Bronchial epithelial cell (primary cell): ENCODE data around the gene CHST11. TPM values are rescaled to one million over a fixed set of nuclear protein-coding genes. Genes with fewer than 3 reads are reported as not detected.

Source experiments
- DNase-seq: peaks from one replicate; pipeline ENCODE4 v3.0.0-alpha.2; 2010; ENCODE audit warnings: low read depth
- FAIRE-seq: peaks from 2 replicates; lab custom pipeline; 2011; peaks lifted over from hg19 to GRCh38; lab: Jason Lieb, UNC
- H3K27me3 ChIP-seq: 2 replicates; pipeline ENCODE4 v1.5.1; 2011; ENCODE audit warnings: low read length; ENCODE audit not compliant: control insufficient read depth, insufficient read depth
- H3K36me3 ChIP-seq: 2 replicates; pipeline ENCODE4 v1.5.1; 2011; ENCODE audit warnings: low read length; ENCODE audit not compliant: control insufficient read depth, insufficient read depth
- H3K4me3 ChIP-seq: 2 replicates; pipeline ENCODE4 v1.5.1; 2011; ENCODE audit warnings: mild to moderate bottlenecking, low read depth, low read length, control low read depth
- CTCF ChIP-seq: IDR thresholded peaks from 2 replicates; pipeline ENCODE4 v1.5.1; 2011; ENCODE audit warnings: mild to moderate bottlenecking, moderate library complexity, low read length, control low read depth, inconsistent platforms; ENCODE audit not compliant: insufficient read depth, severe bottlenecking
- total RNA-seq: library from RNA; depleted of rRNA; stranded (reverse); fragments of >200 nt; gene quantifications from 2 replicates; pipeline ENCODE4 v1.2.1, GENCODE V29; 2014

The CHST11 gene
- total RNA-seq, 1 donor from 2014 or later = 7.9 TPM

- DNase-seq (no peak), FAIRE-seq (no peak)
- Histone ChIP-seq H3K36me3 (no peaks in the 10 kb centered on the region), H3K4me3 (no peak overlapping the region), H3K27me3 (no peaks in the 10 kb centered on the region)
- TF ChIP-seq CTCF = no peak
Measured at GRCh38 chr12:104637604-104638003, 180.9 kb downstream of the CHST11 start.

DNA sequence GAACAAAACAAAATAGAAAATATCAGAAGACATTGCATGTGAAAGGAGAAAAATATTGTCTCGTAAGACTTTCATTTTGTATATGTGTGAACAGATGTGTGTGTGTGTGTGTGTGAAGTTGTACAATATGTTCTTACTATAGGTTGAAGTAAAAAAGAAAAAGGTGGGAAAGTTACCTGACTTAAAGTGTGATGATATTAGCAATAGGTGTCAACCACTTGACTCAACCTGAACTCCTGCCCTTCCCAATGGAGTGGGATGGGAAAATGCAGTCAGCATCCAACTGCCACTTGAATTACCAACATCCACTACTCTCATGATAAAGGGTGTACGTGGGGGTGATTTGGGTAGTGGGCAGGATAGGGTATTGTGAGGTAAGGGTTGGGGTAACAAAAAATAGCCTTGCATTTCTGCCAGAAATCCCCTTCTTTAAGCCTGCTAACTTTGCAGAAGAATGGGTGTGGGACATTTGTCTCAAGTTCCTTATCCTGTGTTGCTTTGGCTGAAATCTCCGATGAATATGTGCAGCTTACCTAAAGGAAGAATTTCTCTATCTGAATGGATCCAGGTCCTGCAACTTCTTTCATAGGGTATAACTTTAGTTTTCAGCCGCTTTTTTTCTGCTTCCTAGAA is 181.6 kb downstream of the CHST11 start:
- FAIRE-seq = no peak
- DNase-seq = no peak
- no peak overlapping the region for H3K4me3 ChIP-seq
- no peaks in the 10 kb centered on the region for H3K36me3 ChIP-seq
- no peak for TF ChIP-seq CTCF
- no peaks in the 10 kb centered on the region for H3K27me3 ChIP-seq

DNA sequence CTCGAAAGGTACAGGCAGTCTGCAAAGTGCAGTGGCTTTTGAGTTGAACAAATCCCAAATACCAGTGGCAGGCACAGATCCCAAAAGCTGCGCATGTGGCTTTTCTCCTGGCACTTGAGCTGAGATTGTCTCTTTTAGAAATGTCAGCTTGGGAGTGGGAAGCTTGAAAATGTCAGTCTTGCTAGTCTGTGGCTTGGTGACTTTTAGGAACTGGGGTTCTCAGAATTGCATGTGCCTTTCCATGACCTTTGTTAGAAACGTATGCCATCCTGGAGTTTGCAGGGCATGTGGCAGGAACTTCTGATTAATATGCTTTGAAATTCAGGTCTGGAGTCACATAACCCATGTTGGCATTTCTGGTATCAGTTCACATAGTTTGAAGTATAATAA is 182.1 kb downstream of the CHST11 start:
- Histone ChIP-seq H3K27me3 (no peaks in the 10 kb centered on the region), H3K36me3 (no peaks in the 10 kb centered on the region), H3K4me3 (no peak overlapping the region)
- FAIRE-seq (no peak), DNase-seq (no peak)
- TF ChIP-seq CTCF = no peak

DNA sequence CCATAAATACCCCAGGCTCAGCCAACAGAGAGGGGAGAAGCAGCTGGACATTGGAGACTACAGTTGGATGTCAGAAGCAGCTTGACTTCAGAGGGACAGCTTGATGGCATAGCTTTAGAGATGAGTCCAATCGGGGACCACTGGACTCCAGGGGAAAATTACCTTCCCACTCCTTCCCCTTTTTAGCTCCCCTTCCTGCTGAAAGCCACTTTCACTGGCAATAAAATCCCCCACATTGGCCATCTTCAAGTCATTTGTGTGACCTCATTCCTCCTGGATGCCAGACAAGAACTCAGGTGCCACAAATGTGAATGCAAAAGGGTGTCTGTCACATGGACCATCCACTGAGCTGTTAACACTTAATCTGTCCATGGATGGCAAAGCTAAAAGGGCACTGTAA is 184.2 kb downstream of the CHST11 start:
- Histone ChIP-seq H3K4me3 (no peak overlapping the region), H3K36me3 (no peaks in the 10 kb centered on the region), H3K27me3 (no peaks in the 10 kb centered on the region)
- TF ChIP-seq CTCF = no peak
- FAIRE-seq (peak; percentile 43), DNase-seq (no peak)

DNA sequence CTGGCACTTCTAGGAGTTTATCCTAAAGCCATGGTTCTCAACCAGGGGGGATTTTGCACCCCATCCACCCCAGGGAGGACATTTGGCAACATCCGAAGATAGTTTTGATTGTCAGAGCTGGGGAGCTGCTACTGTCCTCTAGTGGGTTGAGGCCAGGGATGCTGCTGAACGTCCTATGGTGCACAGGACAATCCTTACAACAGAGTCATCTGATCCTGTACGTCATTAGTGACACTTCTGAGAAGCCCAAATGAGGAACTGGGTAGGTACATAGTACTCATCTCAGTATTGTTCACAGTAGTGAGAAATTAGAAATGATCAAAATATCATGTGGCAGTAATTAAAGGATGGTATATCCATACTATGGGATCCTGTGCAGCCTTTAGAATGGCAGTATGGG is 185.1 kb downstream of the CHST11 start:
- H3K4me3 ChIP-seq = no peak overlapping the region
- H3K36me3 ChIP-seq = peaks cover 1% of the 10 kb centered on the region
- DNase-seq (no peak), FAIRE-seq (no peak)
- H3K27me3 ChIP-seq = no peaks in the 10 kb centered on the region
- no peak for TF ChIP-seq CTCF

DNA sequence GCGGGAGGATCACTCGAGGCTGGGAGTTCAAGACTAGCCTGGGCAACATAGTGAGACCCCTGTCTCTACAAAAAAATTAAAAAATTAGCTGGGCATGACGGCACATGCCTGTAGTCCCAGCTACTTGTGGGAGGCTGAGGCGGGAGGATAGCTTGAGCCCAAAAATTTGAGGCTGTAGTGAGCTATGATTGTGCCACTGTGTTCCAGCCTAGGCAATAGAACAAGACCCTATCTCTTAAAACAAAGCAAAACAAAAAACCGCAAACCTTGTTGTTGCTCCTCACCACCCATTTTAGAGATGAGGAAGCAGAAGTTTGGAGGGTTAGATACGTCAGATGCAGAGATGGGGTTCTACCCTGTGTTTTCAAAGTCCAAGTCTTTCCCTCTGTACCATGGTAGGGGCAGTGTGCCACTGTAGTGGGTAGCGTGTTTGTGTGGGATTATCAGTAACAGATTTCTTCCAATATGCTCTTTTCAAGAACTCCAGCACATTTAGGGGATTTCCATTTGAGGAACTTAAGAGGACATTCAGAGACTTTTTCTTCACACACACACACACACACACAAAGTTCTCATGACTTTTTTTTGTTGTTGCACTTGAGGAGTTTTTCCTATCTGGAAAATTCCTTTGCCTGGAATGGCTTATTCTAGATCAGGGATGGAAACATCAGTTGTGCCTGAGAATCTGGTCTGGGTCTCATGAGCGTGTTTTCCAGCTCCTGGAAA is 186.5 kb downstream of the CHST11 start:
- Histone ChIP-seq H3K27me3 (no peaks in the 10 kb centered on the region), H3K4me3 (no peak overlapping the region), H3K36me3 (peaks cover 1% of the 10 kb centered on the region)
- no peak for FAIRE-seq
- TF ChIP-seq CTCF = no peak
- DNase-seq = no peak
